Testis (tissue), 2 donors: Measurements from ENCODE around the gene RUNX3.

ENCODE experiments used
- POLR2A ChIP-seq: fragments of 450-650 bp; IDR thresholded peaks from one replicate; pipeline ENCODE4 v1.6.1; 2017; ENCODE audit warnings: antibody characterized with exemption, mild to moderate bottlenecking, moderate library complexity
- TF ChIP-seq, protein P1 (sequence below), 3 experiments: fragments of 450-650 bp in 2 of 3; fragments of 200-600 bp in 1 of 3; sonication (generic) in 1 of 3; IDR thresholded peaks; one replicate each; pipeline ENCODE4 v1.5.1; 2016 to 2019; ENCODE audit warnings: antibody characterized with exemption in 3 of 3, mild to moderate bottlenecking in 2 of 3, moderate library complexity in 1 of 3

DNA sequence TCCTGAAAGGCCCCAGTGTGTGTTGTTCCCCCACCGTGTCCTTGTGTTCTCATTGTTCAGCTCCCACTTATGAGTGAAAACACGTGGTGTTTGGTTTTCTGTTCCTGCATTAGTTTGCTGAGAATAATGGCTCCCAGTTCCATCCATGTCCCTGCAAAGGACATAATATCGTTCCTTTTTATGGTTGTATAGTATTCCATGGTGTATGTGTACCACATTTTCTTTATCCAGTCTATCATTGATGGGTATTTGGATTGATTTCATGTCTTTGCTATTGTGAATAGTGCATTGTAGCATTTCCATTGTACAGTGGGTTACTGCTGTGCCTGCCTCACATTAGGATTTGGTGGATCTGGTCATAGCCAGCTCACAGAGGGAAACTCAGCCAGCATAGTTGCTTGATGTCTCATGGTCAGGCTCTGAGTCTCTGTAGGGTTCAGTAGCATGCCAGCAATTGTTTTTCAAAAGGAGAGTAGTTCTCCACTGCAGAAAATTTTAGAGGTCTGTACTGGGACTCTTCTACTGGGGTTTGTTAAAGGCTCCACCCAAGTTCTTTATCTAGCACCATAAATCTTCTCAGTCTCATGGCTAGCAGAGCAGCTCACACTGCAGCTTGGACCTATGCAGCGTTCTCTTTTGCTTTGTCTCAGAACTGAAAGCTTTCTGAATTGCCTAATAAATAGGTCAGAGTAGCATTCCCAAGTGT lies 41.0 kb downstream of the RUNX3 start:
- TF ChIP-seq, protein P1, sequence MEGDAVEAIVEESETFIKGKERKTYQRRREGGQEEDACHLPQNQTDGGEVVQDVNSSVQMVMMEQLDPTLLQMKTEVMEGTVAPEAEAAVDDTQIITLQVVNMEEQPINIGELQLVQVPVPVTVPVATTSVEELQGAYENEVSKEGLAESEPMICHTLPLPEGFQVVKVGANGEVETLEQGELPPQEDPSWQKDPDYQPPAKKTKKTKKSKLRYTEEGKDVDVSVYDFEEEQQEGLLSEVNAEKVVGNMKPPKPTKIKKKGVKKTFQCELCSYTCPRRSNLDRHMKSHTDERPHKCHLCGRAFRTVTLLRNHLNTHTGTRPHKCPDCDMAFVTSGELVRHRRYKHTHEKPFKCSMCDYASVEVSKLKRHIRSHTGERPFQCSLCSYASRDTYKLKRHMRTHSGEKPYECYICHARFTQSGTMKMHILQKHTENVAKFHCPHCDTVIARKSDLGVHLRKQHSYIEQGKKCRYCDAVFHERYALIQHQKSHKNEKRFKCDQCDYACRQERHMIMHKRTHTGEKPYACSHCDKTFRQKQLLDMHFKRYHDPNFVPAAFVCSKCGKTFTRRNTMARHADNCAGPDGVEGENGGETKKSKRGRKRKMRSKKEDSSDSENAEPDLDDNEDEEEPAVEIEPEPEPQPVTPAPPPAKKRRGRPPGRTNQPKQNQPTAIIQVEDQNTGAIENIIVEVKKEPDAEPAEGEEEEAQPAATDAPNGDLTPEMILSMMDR (IDR thresholded peaks at IDR 0.05), result no peak
- TF ChIP-seq POLR2A, result no peak
